Measurements from ENCODE around the gene PKP2.

The PKP2 gene

GRCh38 chr12:32896432-32897280 lies at the start of gene PKP2:
Gene PKP2, minus strand, starts transcription at chr12:32896777. Its CDS starts 46 bp downstream, at chr12:32896731.
- TF ChIP-seq CTCF (conservative IDR thresholded peaks at IDR 0.05; ENCODE audit: control insufficient read depth, insufficient read depth, low read depth, low read length) = no peak
- H3K4me3 ChIP-seq (ENCODE audit: control insufficient read depth, low read depth, low read length) = peak within 1 kb of the TSS; percentile 19
- no peak for DNase-seq (ENCODE audit: low read depth)

- TF ChIP-seq CTCF (conservative IDR thresholded peaks at IDR 0.05; ENCODE audit: control insufficient read depth, insufficient read depth, low read depth, low read length) = no peak
- peak; percentile 2 for DNase-seq (ENCODE audit: low read depth)
- H3K4me3 ChIP-seq (ENCODE audit: control insufficient read depth, low read depth, low read length) = no peak overlapping the region
These were observed 47.6 kb upstream of the PKP2 start for GRCh38 chr12:32944195-32944594.

GRCh38 chr12:32939801-32940200 lies 43.2 kb upstream of the PKP2 start:
- no peak for TF ChIP-seq CTCF (conservative IDR thresholded peaks at IDR 0.05; ENCODE audit: control insufficient read depth, insufficient read depth, low read depth, low read length)
- no peak for DNase-seq (ENCODE audit: low read depth)
- H3K4me3 ChIP-seq (ENCODE audit: control insufficient read depth, low read depth, low read length) = no peak overlapping the region

- no peak overlapping the region for H3K4me3 ChIP-seq (ENCODE audit: control insufficient read depth, low read depth, low read length)
- TF ChIP-seq CTCF (conservative IDR thresholded peaks at IDR 0.05; ENCODE audit: control insufficient read depth, insufficient read depth, low read depth, low read length) = no peak
- no peak for DNase-seq (ENCODE audit: low read depth)
These were observed 30.4 kb upstream of the PKP2 start for GRCh38 chr12:32926963-32927362.

GRCh38 chr12:32926356-32926755 lies 29.8 kb upstream of the PKP2 start:
- H3K4me3 ChIP-seq (ENCODE audit: control insufficient read depth, low read depth, low read length) = no peak overlapping the region
- no peak for DNase-seq (ENCODE audit: low read depth)
- TF ChIP-seq CTCF (conservative IDR thresholded peaks at IDR 0.05; ENCODE audit: control insufficient read depth, insufficient read depth, low read depth, low read length) = no peak

- TF ChIP-seq CTCF (conservative IDR thresholded peaks at IDR 0.05; ENCODE audit: control insufficient read depth, insufficient read depth, low read depth, low read length) = no peak
- no peak for DNase-seq (ENCODE audit: low read depth)
- H3K4me3 ChIP-seq (ENCODE audit: control insufficient read depth, low read depth, low read length) = no peak overlapping the region
These were observed 26.1 kb upstream of the PKP2 start for GRCh38 chr12:32922546-32923297.
